GM13977 (cell line): ENCODE measurements around the gene PRKG2.

Experiments
- DNase-seq: peaks from one replicate; pipeline ENCODE4 v3.0.0; 2012; ENCODE audit warnings: low spot score
- in situ Hi-C: fragments of 300-500 bp; cut with MboI; formaldehyde crosslinking; loops from one replicate; pipeline ENCODE4 v1.12.0; 2022; ENCODE audit warnings: low sequenced_read_pairs, low pct_unique_long_range_greater_than_20kb, mixed read lengths, inconsistent platforms; ENCODE audit not compliant: unreplicated experiment
- TF ChIP-seq, protein P1 (sequence below): IDR thresholded peaks from 2 replicates; pipeline ENCODE4 v1.5.1; 2012; ENCODE audit warnings: mild to moderate bottlenecking, control low read depth; ENCODE audit not compliant: insufficient read depth; ENCODE audit errors: extremely low read depth, missing control alignments

PRKG2 gene

DNA sequence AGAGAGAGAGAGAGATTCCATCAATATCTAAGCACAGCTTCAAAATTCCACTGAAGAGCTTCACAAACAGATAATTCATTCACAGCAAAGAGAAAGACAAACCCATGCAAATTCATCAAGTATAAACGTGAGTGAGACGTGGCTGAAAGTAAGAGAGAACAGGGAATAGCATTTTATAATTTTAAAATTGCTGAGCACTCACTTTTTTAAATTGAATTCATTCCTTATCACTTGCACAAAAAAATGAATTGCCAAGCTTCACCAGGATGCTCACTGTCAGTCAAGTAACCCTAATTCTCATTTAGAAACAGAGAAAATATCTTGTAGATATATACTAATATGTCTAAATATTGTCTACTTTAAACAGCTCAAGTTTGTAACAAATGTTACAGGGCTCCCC is 144.0 kb downstream of the PRKG2 start:
- DNase-seq, result no peak
- TF ChIP-seq, protein P1, sequence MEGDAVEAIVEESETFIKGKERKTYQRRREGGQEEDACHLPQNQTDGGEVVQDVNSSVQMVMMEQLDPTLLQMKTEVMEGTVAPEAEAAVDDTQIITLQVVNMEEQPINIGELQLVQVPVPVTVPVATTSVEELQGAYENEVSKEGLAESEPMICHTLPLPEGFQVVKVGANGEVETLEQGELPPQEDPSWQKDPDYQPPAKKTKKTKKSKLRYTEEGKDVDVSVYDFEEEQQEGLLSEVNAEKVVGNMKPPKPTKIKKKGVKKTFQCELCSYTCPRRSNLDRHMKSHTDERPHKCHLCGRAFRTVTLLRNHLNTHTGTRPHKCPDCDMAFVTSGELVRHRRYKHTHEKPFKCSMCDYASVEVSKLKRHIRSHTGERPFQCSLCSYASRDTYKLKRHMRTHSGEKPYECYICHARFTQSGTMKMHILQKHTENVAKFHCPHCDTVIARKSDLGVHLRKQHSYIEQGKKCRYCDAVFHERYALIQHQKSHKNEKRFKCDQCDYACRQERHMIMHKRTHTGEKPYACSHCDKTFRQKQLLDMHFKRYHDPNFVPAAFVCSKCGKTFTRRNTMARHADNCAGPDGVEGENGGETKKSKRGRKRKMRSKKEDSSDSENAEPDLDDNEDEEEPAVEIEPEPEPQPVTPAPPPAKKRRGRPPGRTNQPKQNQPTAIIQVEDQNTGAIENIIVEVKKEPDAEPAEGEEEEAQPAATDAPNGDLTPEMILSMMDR, result no peak
- in situ Hi-C loops, result no loop called here

DNA sequence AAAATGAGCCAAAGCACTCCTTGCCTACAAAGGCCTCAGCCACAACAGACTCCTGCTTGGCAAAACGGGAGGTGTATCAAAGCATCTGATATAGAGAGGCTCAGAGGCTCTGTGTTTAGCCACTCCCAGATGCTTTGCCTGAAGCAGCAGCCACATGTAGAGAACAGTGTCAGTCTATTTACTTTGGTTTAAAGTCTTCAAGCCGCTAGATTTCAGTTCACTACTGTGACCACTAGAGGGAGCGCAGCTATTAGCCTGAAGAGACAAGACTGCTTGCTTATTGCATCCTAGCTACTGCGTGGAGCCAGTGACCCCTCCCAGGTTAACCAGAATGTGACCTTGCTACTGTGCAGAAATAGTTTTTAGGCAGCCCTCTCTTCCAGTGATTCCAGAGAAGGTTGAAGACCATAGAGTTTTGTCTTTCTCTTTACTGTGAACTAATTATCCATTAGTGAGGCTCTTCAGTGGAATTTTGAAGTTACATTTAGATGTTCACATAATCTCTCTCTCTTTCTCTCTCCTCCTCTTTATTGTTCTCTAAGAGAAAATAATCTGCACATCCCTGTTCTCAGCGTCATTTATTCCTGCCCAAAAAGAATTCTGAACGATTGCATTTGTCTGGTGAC is 145.2 kb downstream of the PRKG2 start:
- DNase-seq, result peak; percentile 27
- TF ChIP-seq, protein P1, result peak; percentile 93
- in situ Hi-C loops, result no loop called here

DNA sequence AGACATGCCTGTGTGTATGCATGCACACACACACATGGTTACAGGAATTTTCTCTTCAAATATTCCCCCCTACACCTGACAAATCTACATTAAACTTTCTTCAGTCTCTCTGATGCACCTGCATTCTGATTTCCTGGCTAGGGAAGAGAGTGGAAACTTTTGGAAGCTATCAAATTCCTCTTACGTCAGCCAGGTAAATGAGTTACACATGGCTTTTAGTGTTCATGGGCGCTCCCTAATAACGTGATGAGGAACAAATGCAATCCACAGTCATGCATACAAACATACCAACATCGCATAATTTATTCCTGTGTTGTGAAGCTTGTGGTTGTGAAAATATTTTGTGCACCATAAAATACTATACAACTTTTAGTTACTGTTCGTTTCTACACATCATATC is 149.6 kb downstream of the PRKG2 start:
- in situ Hi-C loops, result no loop called here
- no peak for DNase-seq
- TF ChIP-seq, protein P1, result no peak

DNA sequence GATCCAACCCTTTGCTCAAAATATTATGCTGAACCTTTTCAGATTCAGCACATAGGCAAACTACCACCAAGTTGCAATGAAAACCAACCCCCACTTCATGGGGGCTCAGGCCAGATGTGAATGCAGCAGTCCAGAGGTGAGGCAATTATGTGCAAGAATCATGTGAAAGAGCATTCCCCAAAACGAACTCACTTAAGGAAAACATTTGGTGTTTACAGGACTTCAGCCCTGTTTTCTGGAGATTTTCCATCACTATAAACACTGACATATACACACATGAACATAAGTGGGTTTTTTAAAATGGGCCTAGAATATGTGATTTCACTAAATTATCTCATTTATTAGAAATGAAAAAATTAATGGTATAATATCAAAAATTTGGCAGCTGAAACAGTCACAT is 153.0 kb downstream of the PRKG2 start:
- in situ Hi-C loops, result no loop called here

DNA sequence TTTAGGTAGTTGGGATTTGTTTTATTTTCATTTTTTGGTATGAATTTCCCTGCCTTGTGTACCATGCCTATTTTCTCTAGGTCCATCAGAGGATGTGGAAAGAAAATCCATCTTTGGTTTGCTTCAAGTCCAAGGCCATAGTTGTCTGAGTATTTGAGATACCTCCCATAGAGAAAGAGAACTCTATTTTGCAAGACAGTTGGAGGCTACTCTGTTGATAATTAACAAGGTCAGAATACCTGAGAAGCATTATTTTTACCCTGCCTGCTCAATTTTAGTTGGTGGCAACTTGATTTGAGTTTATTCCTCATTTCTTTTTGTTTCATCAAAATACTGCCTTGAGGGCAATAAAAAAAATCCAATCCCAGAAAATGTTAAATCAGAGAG is 153.7 kb downstream of the PRKG2 start:
- in situ Hi-C loops, result no loop called here
- TF ChIP-seq, protein P1, result no peak
- no peak for DNase-seq

More for the DNA sequence above, 153.0 kb downstream of the PRKG2 start:
- TF ChIP-seq, protein P1, result no peak
- DNase-seq, result no peak

DNA sequence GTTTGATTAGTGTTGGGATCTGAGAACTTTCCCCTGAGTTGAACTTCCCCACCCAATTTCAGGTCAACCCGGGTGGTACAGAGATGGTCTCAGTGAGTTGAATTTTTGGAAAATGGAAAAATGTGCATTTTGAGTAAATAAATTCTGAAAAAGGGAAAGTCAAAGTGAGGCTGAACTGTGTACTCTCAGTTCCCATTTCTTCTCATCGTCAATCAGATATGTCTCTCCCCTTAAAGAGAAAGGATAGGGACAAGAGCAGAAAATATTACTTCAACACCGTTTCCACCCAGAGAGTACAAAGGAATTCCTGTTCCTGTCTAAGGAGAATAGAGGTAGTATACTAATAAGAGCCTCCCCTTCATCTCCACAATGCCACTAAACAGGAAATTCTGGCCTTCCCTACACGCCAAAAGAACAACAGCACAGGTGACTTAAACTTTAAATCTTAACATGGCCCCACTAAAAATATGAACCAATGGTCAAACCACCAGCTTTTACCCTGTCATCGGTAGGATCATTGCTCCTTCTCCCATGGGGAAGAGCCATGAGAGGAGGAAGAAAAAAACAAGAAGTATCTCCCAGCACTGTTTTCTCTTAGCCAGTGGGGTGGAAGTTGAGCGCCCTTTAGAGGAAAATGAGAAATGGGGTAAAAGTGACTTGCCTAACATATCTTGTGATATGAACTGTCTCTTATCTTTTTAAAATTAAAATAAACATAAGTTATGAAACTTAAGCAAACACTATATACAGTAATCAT is 154.3 kb downstream of the PRKG2 start:
- in situ Hi-C loops, result no loop called here
- TF ChIP-seq, protein P1, result no peak
- DNase-seq, result no peak
